Tibial nerve (tissue), 4 donors: ENCODE measurements around the gene CREB3. TPM values are rescaled to one million over a fixed set of nuclear protein-coding genes. Genes with fewer than 3 reads are reported as not detected.

Experiments
- DNase-seq, 2 donors: peaks; one replicate each; pipeline ENCODE4 v3.0.0-alpha.2; 2019; ENCODE audit warnings: low spot score in 2 of 2
- H3K27ac ChIP-seq, 4 donors: fragments of 200-600 bp; sonication (generic) in 3 of 4; one replicate each; pipeline ENCODE4 v1.5.1; 2017 to 2019; ENCODE audit warnings: mild to moderate bottlenecking in 1 of 4
- H3K27me3 ChIP-seq, 2 donors: fragments of 200-600 bp; sonication (generic) in 1 of 2; one replicate each; pipeline versions ENCODE4 v1.5.1 to v1.6.0; 2017 to 2019
- H3K36me3 ChIP-seq, 3 donors: fragments of 200-600 bp; sonication (generic); one replicate each; pipeline ENCODE4 v1.5.1; 2018 to 2019
- H3K4me1 ChIP-seq, 4 donors: fragments of 200-600 bp; sonication (generic) in 3 of 4; one replicate each; pipeline ENCODE4 v1.5.1; 2017 to 2019
- H3K4me3 ChIP-seq, 4 donors: fragments of 200-600 bp; sonication (generic) in 3 of 4; one replicate each; pipeline ENCODE4 v1.5.1; 2017 to 2019; ENCODE audit warnings: mild to moderate bottlenecking in 1 of 4, moderate library complexity in 1 of 4
- H3K9me3 ChIP-seq, 4 donors: fragments of 200-600 bp; sonication (generic) in 3 of 4; one replicate each; pipeline ENCODE4 v1.5.1; 2017 to 2019
- EP300 ChIP-seq, 2 donors: sonication (generic); formaldehyde crosslinking; IDR thresholded peaks; one replicate each; pipeline ENCODE4 v1.6.1; 2017; ENCODE audit warnings: antibody characterized with exemption in 2 of 2, mild to moderate bottlenecking in 1 of 2
- POLR2A ChIP-seq, 2 donors: fragments of 450-650 bp; IDR thresholded peaks; one replicate each; pipeline ENCODE4 v1.6.1; 2017; ENCODE audit warnings: antibody characterized with exemption in 2 of 2, mild to moderate bottlenecking in 2 of 2, moderate library complexity in 2 of 2
- WGBS, 2 donors: methylation state at CpG; one replicate each; pipeline ENCODE4 v1.1.5; 2018; 5-methylcytosine and 5-hydroxymethylcytosine counted together
- total RNA-seq, 4 donors: library from RNA; depleted of rRNA; stranded (reverse); fragments of >200 nt; gene quantifications; one replicate each; pipeline ENCODE4 v1.1.0, GENCODE V29; 2016
- TF ChIP-seq, protein P1 (sequence below), 5 experiments: fragments of 200-600 bp in 3 of 5; fragments of 450-650 bp in 2 of 5; sonication (generic) in 3 of 5; IDR thresholded peaks; one replicate each; pipeline ENCODE4 v1.5.1; 2016 to 2019; ENCODE audit warnings: antibody characterized with exemption in 5 of 5, mild to moderate bottlenecking in 3 of 5, moderate library complexity in 2 of 5

The CREB3 gene
- total RNA-seq, 4 donors from 2014 or later: 41.6 to 70.1 (median 53.5) TPM

- H3K27me3 ChIP-seq: no peaks in the 10 kb centered on the region
- no peaks in the 10 kb centered on the region for H3K9me3 ChIP-seq
- H3K4me1 ChIP-seq: peaks cover 0 to 72% (median 9%) of the 10 kb centered on the region in 4 donors
- DNase-seq: peak in 1 of 2 donors; percentile 35
- H3K4me3 ChIP-seq: peak within 1 kb of the TSS; percentile 63 to 92 (median 75)
- H3K36me3 ChIP-seq: peaks cover 0 to 15% (median 0%) of the 10 kb centered on the region in 3 donors
- TF ChIP-seq POLR2A (IDR thresholded peaks at IDR 0.05) (no peak), EP300 (IDR thresholded peaks at IDR 0.05) (peak in 1 of 2 donors; percentile 75)
- TF ChIP-seq, protein P1, sequence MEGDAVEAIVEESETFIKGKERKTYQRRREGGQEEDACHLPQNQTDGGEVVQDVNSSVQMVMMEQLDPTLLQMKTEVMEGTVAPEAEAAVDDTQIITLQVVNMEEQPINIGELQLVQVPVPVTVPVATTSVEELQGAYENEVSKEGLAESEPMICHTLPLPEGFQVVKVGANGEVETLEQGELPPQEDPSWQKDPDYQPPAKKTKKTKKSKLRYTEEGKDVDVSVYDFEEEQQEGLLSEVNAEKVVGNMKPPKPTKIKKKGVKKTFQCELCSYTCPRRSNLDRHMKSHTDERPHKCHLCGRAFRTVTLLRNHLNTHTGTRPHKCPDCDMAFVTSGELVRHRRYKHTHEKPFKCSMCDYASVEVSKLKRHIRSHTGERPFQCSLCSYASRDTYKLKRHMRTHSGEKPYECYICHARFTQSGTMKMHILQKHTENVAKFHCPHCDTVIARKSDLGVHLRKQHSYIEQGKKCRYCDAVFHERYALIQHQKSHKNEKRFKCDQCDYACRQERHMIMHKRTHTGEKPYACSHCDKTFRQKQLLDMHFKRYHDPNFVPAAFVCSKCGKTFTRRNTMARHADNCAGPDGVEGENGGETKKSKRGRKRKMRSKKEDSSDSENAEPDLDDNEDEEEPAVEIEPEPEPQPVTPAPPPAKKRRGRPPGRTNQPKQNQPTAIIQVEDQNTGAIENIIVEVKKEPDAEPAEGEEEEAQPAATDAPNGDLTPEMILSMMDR (IDR thresholded peaks at IDR 0.05): peak in 1 of 5 experiments; percentile 24
- peak within 1 kb of the TSS; percentile 93 to 97 (median 95) for H3K27ac ChIP-seq
- WGBS, 2 donors: 13 to 19% methylated on average over 25 to 29 of the region's 61 CpGs
Measured at GRCh38 chr9:35689542-35690293, 42.7 kb upstream of the CREB3 start, which contains the start of gene TPM2. Gene TPM2 (minus strand): TSS chr9:35689925. CDS start chr9:35689817, 108 bp downstream.

- Histone ChIP-seq H3K9me3 (no peaks in the 10 kb centered on the region), H3K27ac (peak overlapping the region; percentile 93 to 97 (median 95)), H3K4me3 (peak overlapping the region; percentile 63 to 92 (median 75)), H3K36me3 (peaks cover 0 to 10% (median 0%) of the 10 kb centered on the region in 3 donors), H3K4me1 (peaks cover 0 to 72% (median 9%) of the 10 kb centered on the region in 4 donors), H3K27me3 (no peaks in the 10 kb centered on the region)
- TF ChIP-seq POLR2A (IDR thresholded peaks at IDR 0.05) (no peak), EP300 (IDR thresholded peaks at IDR 0.05) (no peak)
- TF ChIP-seq, protein P1 (IDR thresholded peaks at IDR 0.05): no peak
- WGBS, 2 donors: 0% methylated on average over 12 to 14 of the region's 21 CpGs
- DNase-seq: no peak
Measured at GRCh38 chr9:35690294-35690613, 42.2 kb upstream of the CREB3 start.

DNA sequence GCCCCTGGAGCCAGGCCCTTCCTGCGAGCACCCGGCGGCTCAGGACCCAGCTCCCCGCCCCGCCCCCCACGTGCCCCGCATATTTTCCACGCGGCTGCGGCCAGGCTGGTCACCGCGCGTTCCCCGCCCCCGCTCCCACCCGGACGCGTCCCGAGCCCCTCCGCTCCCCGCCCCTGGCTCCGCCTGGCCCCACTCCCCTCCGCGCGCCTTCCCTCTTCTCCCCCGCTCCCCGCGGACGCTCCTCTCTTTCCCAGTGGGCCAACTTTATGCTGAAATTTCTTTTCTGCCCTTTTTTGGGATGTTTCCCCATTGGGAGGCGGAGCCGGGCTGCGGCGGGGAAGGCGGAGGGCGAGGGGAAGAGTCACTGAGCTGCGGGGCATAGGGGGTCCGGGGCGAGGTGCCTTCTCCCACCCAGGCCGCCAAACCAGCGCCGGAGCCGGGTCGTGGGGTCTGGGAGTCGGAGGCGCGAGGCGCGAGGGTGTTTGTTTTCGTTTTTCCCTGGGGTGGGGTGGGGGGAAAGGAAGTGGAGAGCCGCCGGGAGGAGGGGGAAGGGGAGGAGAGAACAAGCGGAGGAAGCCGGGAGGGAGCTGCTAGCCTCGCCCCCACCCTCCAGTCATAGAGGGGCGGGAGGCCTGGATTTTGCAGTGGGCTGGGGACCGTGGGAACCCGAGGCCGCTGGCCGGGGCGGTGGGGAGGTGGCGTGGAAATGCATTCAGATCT, 41.7 kb upstream of the CREB3 start:
- Histone ChIP-seq H3K27ac (peak overlapping the region; percentile 93 to 97 (median 95)), H3K36me3 (peaks cover 0 to 7% (median 0%) of the 10 kb centered on the region in 3 donors), H3K27me3 (no peaks in the 10 kb centered on the region), H3K9me3 (no peaks in the 10 kb centered on the region), H3K4me1 (peaks cover 0 to 68% (median 8%) of the 10 kb centered on the region in 4 donors), H3K4me3 (peak overlapping the region; percentile 63 to 92 (median 75))
- TF ChIP-seq POLR2A (IDR thresholded peaks at IDR 0.05) (peak in 1 of 2 donors; percentile 24), EP300 (IDR thresholded peaks at IDR 0.05) (peak in 1 of 2 donors; percentile 75)
- TF ChIP-seq, protein P1 (IDR thresholded peaks at IDR 0.05): no peak
- DNase-seq: peak; percentile 60 to 66
- WGBS, 2 donors: 1 to 2% methylated on average over 42 to 46 of the region's 61 CpGs

- no peaks in the 10 kb centered on the region for H3K27me3 ChIP-seq
- H3K27ac ChIP-seq: peak overlapping the region; percentile 93 to 97 (median 95)
- no peak for TF ChIP-seq POLR2A (IDR thresholded peaks at IDR 0.05)
- no peak for TF ChIP-seq EP300 (IDR thresholded peaks at IDR 0.05)
- TF ChIP-seq, protein P1 (IDR thresholded peaks at IDR 0.05): no peak
- WGBS, 2 donors: 10 to 12% methylated on average over 10 of the region's 10 CpGs
- H3K4me3 ChIP-seq: peak overlapping the region; percentile 63 to 92 (median 75)
- peaks cover 0 to 66% (median 6%) of the 10 kb centered on the region in 4 donors for H3K4me1 ChIP-seq
- DNase-seq: no peak
- peaks cover 0 to 8% (median 0%) of the 10 kb centered on the region in 3 donors for H3K36me3 ChIP-seq
- no peaks in the 10 kb centered on the region for H3K9me3 ChIP-seq
Measured at GRCh38 chr9:35691334-35691650, 41.2 kb upstream of the CREB3 start.
